MCF 10A (cell line): ENCODE measurements around the gene CYB5R2. TPM values are rescaled to one million over a fixed set of nuclear protein-coding genes. Genes with fewer than 3 reads are reported as not detected.

Source experiments
- BruUV-seq: library from RNA; stranded (reverse); fragments of 400-500 nt; replicated peaks from 2 replicates; lab custom pipeline; 2021; lab: Mats Ljungman, UMichigan
- CTCF ChIA-PET: fragments of 300-600 bp; sonication (Branson Sonifier 250); formaldehyde crosslinking; extraction: SDS; loops from one replicate; lab custom pipeline; 2021; ENCODE audit warnings: antibody characterized with exemption, inconsistent platforms; lab: Yijun Ruan, JAX
- POLR2A ChIA-PET: fragments of 300-600, 350-650 bp; sonication (Branson Sonifier 250); formaldehyde crosslinking; extraction: SDS; loops from one replicate; lab custom pipeline; 2020; ENCODE audit warnings: antibody characterized with exemption, inconsistent platforms; lab: Yijun Ruan, JAX
- DNase-seq: peaks from one replicate; pipeline ENCODE4 v3.0.0-alpha.2; 2018; ENCODE audit not compliant: unreplicated experiment
- H3K27ac Mint-ChIP-seq: one replicate; pipeline ENCODE4 v1.8.0; 2022; ENCODE audit warnings: mild to moderate bottlenecking, low read depth, mixed read lengths; ENCODE audit not compliant: unreplicated experiment
- H3K27me3 Mint-ChIP-seq: one replicate; pipeline ENCODE4 v1.8.0; 2022; ENCODE audit warnings: mixed read lengths; ENCODE audit not compliant: insufficient read depth, unreplicated experiment
- H3K36me3 Mint-ChIP-seq: one replicate; pipeline ENCODE4 v1.8.0; 2022; ENCODE audit warnings: mild to moderate bottlenecking, moderate library complexity, mixed read lengths; ENCODE audit not compliant: insufficient read depth, unreplicated experiment
- H3K4me1 Mint-ChIP-seq: one replicate; pipeline ENCODE4 v1.8.0; 2022; ENCODE audit warnings: mixed read lengths; ENCODE audit not compliant: insufficient read depth, unreplicated experiment
- H3K4me3 Mint-ChIP-seq: one replicate; pipeline ENCODE4 v1.8.0; 2022; ENCODE audit warnings: mild to moderate bottlenecking, moderate library complexity, mixed read lengths; ENCODE audit not compliant: unreplicated experiment
- H3K9me3 Mint-ChIP-seq: one replicate; pipeline ENCODE4 v1.8.0; 2022; ENCODE audit warnings: mixed read lengths; ENCODE audit not compliant: unreplicated experiment
- intact Hi-C: fragments of 100-400 bp; cut with micrococcal nuclease; formaldehyde crosslinking; loops from 2 replicates; pipeline ENCODE4 v1.14.1; 2022
- total RNA-seq: library from RNA; stranded (reverse); gene quantifications from 2 replicates; pipeline ENCODE4 v1.2.3, GENCODE V29; 2022
- TF ChIP-seq, protein P1 (sequence below): fragments of 200-600 bp; IDR thresholded peaks from one replicate; pipeline ENCODE4 v1.8.0; 2022; ENCODE audit warnings: antibody characterized with exemption, mild to moderate bottlenecking; ENCODE audit not compliant: unreplicated experiment

Gene CYB5R2
- total RNA-seq, 1 experiment from 2014 or later: 1.2 TPM

DNA sequence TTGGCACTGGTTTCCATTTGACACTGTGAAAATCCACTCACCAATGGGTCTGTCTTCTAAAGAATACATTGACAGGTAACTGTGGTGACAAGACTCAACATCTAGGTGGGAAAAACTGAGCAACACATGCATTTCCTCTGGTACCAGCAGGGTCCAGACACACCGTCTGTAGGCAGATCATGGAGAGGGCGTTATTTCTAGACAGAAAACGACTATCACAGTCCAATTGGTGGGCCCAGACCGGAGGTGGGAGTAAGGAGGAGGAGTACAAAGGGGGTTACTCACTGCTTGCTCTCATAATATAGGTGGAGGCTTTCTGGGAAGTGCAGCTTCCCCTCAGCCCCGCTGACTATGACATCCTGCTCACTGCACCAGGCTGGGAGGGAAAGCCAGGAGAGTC lies 23.1 kb upstream of the CYB5R2 start:
- intact Hi-C loops: no loop called here
- ChIA-PET CTCF (interaction anchor here (0.7 to 2.8 kb wide), 6 partner anchors 10 to 941 kb away, joined by 3 to 18 read pairs (median 9); partner anchors contain the start of gene EIF3F), POLR2A (interaction anchor here (0.6 kb wide), 1 partner anchor 97 kb away, joined by 3 read pairs; no protein-coding TSS in a partner anchor)
- Mint-ChIP-seq H3K27ac (no peak overlapping the region), H3K36me3 (no peaks in the 10 kb centered on the region), H3K4me1 (peaks cover 5% of the 10 kb centered on the region), H3K27me3 (peaks cover 41% of the 10 kb centered on the region), H3K4me3 (no peak overlapping the region), H3K9me3 (no peaks in the 10 kb centered on the region)
- TF ChIP-seq, protein P1, sequence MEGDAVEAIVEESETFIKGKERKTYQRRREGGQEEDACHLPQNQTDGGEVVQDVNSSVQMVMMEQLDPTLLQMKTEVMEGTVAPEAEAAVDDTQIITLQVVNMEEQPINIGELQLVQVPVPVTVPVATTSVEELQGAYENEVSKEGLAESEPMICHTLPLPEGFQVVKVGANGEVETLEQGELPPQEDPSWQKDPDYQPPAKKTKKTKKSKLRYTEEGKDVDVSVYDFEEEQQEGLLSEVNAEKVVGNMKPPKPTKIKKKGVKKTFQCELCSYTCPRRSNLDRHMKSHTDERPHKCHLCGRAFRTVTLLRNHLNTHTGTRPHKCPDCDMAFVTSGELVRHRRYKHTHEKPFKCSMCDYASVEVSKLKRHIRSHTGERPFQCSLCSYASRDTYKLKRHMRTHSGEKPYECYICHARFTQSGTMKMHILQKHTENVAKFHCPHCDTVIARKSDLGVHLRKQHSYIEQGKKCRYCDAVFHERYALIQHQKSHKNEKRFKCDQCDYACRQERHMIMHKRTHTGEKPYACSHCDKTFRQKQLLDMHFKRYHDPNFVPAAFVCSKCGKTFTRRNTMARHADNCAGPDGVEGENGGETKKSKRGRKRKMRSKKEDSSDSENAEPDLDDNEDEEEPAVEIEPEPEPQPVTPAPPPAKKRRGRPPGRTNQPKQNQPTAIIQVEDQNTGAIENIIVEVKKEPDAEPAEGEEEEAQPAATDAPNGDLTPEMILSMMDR: no peak
- no peak for DNase-seq
- no TSS peak for BruUV-seq

DNA sequence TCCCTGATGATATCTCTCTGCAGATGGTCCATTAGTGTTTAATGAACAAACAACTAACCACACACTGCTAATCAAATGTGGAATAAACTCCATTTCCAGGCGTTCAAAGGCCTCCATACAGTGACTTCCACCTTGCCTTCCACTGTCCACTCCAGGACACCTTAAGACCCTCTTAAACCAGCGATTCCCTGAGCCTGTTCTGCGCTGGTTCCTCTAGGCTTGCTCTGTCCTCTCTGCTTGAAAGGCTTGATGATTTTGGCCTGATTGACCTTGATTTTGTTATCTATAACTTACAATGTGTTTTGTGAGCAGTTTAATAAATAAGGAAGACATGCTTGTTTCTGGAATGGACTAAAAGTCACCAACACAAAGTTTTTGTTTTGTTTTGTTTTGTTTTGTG lies 20.9 kb upstream of the CYB5R2 start:
- peaks cover 13% of the 10 kb centered on the region for H3K4me1 Mint-ChIP-seq
- peaks cover 41% of the 10 kb centered on the region for H3K27me3 Mint-ChIP-seq
- TF ChIP-seq, protein P1: no peak
- H3K4me3 Mint-ChIP-seq: no peak overlapping the region
- CTCF ChIA-PET: interaction anchor here (0.6 to 2.2 kb wide), 27 partner anchors 12 to 1345 kb away, joined by 3 to 16 read pairs (median 3); partner anchors contain the start of gene EIF3F
- intact Hi-C loops: loop anchor here (5.0 kb wide), 1 partner anchor 293 kb away; the partner anchor contains the start of gene EIF3F
- no peaks in the 10 kb centered on the region for H3K36me3 Mint-ChIP-seq
- no peak overlapping the region for H3K27ac Mint-ChIP-seq
- POLR2A ChIA-PET: no interaction called here
- H3K9me3 Mint-ChIP-seq: no peaks in the 10 kb centered on the region
- no TSS peak for BruUV-seq
- no peak for DNase-seq

DNA sequence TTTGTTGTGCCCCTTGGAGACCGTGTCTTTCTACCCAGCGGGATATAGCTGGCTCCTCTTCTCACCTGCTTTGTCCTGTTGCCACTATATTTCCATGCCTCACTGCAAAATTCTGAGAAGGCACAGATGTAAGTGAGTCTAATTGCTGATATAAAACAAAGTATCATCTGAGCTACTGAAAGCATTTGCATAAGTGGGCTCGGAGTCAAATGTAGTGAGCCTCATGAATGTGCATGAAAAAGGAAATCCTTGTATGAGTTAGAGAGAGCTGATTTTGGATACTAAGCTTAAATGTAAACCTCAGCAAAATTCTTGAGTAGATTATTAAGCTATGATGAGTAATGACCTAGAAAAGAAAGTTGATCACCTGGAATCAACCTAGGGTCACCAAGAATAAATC lies 19.1 kb upstream of the CYB5R2 start:
- ChIA-PET POLR2A (no interaction called here), CTCF (interaction anchor here (0.6 to 3.6 kb wide), 14 partner anchors 14 to 596 kb away, joined by 3 to 33 read pairs (median 4); partner anchors contain the start of gene PPFIBP2)
- TF ChIP-seq, protein P1: no peak
- no TSS peak for BruUV-seq
- Mint-ChIP-seq H3K4me1 (peaks cover 13% of the 10 kb centered on the region), H3K36me3 (no peaks in the 10 kb centered on the region), H3K27ac (no peak overlapping the region), H3K4me3 (no peak overlapping the region), H3K9me3 (no peaks in the 10 kb centered on the region), H3K27me3 (peaks cover 27% of the 10 kb centered on the region)
- intact Hi-C loops: loop anchor here (5.0 kb wide), 1 partner anchor 295 kb away; the partner anchor contains the start of gene EIF3F
- DNase-seq: no peak

DNA sequence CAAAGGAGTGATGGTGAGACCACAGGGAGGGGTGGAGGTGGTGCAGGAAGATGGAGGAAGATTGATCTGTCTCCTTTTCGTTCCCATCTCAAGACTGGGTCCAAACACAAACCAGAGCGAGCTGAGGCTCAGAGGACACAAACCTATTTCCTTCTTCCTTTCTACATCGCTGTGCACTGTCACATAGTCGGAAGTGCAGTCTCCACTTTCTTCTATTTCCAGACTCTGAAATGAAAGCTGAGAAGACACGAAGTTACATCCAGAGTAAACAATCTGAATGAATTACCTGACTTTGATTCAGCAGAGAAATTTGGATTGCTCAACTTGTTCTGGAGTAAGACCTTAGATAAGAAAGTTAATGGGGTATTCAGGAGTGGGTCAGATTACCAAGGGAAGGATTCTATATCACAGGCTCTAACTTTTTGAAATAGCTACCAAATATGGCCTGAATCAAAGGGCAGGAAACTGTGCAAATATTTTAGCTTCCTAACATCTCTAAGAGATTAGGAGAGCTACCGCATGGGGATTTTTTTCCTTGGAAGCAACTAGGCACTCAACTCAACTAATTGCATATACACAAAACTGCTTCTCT lies 18.6 kb upstream of the CYB5R2 start:
- Mint-ChIP-seq H3K4me3 (no peak overlapping the region), H3K4me1 (peaks cover 13% of the 10 kb centered on the region), H3K36me3 (no peaks in the 10 kb centered on the region), H3K9me3 (no peaks in the 10 kb centered on the region), H3K27ac (no peak overlapping the region), H3K27me3 (peaks cover 23% of the 10 kb centered on the region)
- CTCF ChIA-PET: interaction anchor here (0.5 to 3.6 kb wide), 18 partner anchors 10 to 595 kb away, joined by 3 to 33 read pairs (median 4); partner anchors contain the start of gene PPFIBP2
- intact Hi-C loops: loop anchor here (5.0 kb wide), 1 partner anchor 295 kb away; the partner anchor contains the start of gene EIF3F
- no peak for DNase-seq
- TF ChIP-seq, protein P1: no peak
- no TSS peak for BruUV-seq
- POLR2A ChIA-PET: no interaction called here
